HG02678 (cell line): ENCODE measurements around the gene GBP4.

ENCODE experiments used
- ATAC-seq: cut with Tn5 transposase; IDR thresholded peaks from one replicate; pipeline ENCODE4 v1.9.1; 2021; ENCODE audit warnings: mild to moderate bottlenecking, moderate library complexity; ENCODE audit not compliant: unreplicated experiment

GBP4 gene

GRCh38 chr1:89171067-89171438, 27.7 kb downstream of the GBP4 start:
- no peak for ATAC-seq

GRCh38 chr1:89170170-89171066, 28.3 kb downstream of the GBP4 start:
- ATAC-seq, result no peak

- no peak for ATAC-seq
Observed at GRCh38 chr1:89169166-89169565, 29.6 kb downstream of the GBP4 start.

DNA sequence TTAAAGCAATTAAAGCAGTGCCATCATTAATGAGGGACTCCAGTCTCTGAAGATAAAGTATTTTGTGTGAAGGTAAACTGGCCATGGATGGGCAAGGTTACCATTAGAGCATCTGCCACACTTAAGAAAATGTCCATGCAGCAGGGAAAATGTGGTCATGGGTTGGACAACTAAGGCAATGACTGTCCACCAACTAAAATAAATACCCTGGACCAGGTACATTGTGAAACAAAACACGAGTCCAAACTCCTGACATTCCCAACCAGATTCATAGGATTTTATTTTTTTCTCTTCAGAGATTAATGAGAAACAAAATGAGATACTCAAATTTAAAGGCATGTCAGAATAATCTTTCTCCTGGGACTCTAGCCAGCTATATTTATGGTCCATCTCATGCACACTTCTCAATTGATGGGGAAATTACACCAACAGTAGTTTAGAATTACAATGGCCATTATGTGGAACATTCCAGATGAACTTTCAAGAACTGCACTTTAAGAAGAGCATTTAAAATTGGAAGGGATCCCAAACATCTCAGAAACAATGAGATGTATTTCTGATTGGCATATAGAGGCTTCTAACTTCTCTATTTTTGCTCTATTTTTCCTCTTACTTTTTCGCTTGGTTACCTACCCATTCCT, 31.0 kb downstream of the GBP4 start:
- ATAC-seq, result no peak

GRCh38 chr1:89166705-89167104, 32.0 kb downstream of the GBP4 start:
- no peak for ATAC-seq

GRCh38 chr1:89165811-89166210, 32.9 kb downstream of the GBP4 start:
- ATAC-seq, result no peak

DNA sequence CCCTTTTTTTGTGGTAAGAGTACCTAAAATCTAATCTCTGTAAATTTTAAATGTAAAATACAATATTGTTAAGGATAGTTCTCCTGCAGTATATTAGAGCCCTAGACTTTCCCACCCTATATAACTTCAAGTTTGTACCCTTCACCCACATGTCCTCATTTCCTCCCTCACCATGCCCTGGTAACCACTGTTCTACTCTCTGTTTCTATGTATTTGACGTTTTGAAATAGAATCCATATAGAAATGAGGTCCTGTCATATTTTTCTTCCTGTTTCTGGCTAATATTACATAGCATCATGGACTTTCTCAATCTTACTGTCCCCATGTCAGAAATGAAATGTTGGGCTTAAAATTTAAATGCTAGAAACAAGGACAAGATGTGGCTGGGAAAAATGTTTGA, 47.7 kb downstream of the GBP4 start:
- no peak for ATAC-seq

DNA sequence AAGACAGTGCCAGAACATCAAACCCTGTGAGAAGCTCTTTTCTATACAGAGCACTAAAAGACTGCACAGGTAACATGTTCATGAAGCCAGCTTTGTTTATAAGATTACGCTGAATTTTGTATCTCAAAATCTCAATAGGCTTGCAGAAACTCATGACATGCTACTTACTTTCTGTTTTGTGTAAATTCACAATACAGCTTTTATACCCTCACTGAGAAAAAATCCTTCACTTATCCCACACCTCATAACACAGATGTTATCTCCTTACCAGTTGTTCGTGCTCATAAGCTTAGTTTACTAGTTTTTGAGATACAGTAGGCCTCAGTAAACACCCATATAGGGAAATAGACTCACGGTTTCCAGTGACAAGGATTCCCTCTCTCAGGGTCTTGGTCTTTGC, 48.8 kb downstream of the GBP4 start:
- no peak for ATAC-seq

DNA sequence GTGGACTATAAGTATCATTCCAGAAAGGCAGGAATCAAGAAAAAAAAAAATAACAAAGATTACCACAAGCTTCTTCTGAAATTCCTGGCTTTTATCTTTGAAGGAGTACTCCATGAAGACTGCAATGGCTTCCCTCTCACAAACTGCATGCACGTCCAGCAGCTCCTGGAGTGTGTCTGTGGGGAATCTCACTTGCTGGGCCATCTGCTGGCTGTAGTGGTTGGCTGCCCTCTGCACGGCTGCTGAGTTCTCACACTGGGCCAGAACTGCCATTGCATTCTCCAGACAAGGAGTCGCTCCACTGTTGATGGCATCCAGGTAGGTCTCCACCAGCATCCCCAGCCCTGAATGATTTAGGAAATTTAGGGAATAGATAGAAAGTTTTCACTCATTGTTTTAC, 49.5 kb downstream of the GBP4 start:
- ATAC-seq, result no peak

- ATAC-seq, result no peak
Observed at GRCh38 chr1:89147678-89148658, 50.8 kb downstream of the GBP4 start.

DNA sequence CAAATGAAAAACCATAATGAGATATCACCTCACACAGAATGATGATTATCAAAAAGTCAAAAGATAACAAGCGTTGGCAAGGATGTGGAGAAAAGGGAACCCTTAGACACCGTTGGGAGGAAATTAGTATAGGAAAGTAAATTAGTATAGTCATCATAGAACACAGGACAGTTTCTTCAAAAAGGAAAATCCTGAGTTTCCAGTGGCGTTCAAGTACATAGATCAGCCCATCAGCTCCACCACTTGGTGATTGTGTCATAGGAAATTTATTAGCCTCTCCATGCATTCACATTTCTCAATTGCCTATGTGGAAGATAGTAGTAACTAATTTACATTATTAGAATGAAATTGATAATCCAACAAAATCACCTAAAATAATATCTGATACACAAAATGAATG, 52.0 kb downstream of the GBP4 start:
- no peak for ATAC-seq

GRCh38 chr1:89143484-89143883, 55.3 kb downstream of the GBP4 start:
- ATAC-seq, result no peak

DNA sequence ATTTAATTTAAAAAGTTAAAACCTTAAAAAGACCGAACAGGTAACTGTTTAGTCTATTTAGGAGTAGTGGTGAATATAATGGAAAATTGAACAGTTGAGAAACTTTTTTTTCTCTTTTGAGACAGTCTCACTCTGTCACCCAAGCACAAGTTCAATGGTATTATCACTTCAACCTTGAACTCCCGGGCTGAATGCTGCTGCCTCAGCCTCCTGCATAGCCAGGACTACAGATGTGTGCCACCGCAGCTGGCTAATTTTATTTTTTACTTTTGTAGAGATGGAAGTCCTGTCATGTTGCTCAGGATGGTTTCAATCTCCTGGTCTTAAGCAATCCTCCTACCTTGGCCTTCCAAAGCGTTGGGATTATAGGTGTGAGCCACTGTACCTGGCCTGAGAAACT, 56.6 kb downstream of the GBP4 start:
- ATAC-seq, result no peak

DNA sequence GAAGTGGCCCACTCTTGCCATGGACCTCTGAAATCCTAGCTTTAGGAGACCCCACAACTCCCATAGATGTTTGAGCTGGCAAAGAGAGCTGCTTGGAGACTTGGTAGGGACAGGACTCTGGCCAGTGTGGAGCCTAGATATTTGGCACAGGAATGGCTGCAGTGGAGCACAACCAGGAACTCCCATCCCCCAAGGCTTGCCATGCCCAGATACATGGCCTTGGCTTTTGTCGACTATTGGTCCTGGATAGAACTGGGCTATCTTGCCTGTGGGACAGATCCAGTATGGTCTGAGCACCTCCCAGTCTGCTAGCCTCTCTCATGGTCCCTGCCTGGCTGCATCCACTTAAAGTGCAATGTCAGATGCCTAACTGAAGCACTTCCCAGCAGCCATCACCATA, 65.0 kb downstream of the GBP4 start:
- ATAC-seq, result no peak
